T-helper 2 cell (primary cell): ENCODE measurements around the gene PSMB3.

Experiments used
- DNase-seq, 5 experiments: peaks; one replicate each; pipeline versions ENCODE4 v3.0.0 to v3.0.0-alpha.2; 2012 to 2022

The PSMB3 gene

GRCh38 chr17:38733982-38734973 lies 18.3 kb upstream of the PSMB3 start:
- DNase-seq, result peak in 1 of 5 experiments; percentile 38

- DNase-seq, result peak; percentile 49 to 70 (median 63)
Measured at GRCh38 chr17:38735161-38735997, 17.2 kb upstream of the PSMB3 start.

GRCh38 chr17:38738007-38738662 lies 14.4 kb upstream of the PSMB3 start:
- DNase-seq, result no peak

- DNase-seq, result no peak
Measured at GRCh38 chr17:38738686-38739085, 13.9 kb upstream of the PSMB3 start.

- no peak for DNase-seq
Measured at GRCh38 chr17:38739305-38739704, 13.2 kb upstream of the PSMB3 start.

- DNase-seq, result no peak
Measured at GRCh38 chr17:38740044-38740443, 12.5 kb upstream of the PSMB3 start.

GRCh38 chr17:38740806-38741205 lies 11.7 kb upstream of the PSMB3 start:
- no peak for DNase-seq

GRCh38 chr17:38741461-38741860 lies 11.1 kb upstream of the PSMB3 start:
- DNase-seq, result no peak

- no peak for DNase-seq
Measured at GRCh38 chr17:38741921-38742410, 10.6 kb upstream of the PSMB3 start.

- DNase-seq, result peak in 1 of 5 experiments; percentile 72
Measured at GRCh38 chr17:38742411-38743308, 9.9 kb upstream of the PSMB3 start.

- no peak for DNase-seq
Measured at GRCh38 chr17:38743556-38744171, 8.9 kb upstream of the PSMB3 start.

- DNase-seq, result no peak
Measured at GRCh38 chr17:38745545-38745944, 7.0 kb upstream of the PSMB3 start.

GRCh38 chr17:38746004-38746848 lies 6.3 kb upstream of the PSMB3 start:
- no peak for DNase-seq

GRCh38 chr17:38746849-38747462 lies 5.6 kb upstream of the PSMB3 start:
- DNase-seq, result no peak

- no peak for DNase-seq
Measured at GRCh38 chr17:38747463-38748148, 4.9 kb upstream of the PSMB3 start.

- no peak for DNase-seq
Measured at GRCh38 chr17:38748149-38748891, 4.2 kb upstream of the PSMB3 start, which contains the start of gene PCGF2. Gene PCGF2, minus strand, starts transcription at chr17:38748336. Its CDS starts 7,934 bp downstream, at chr17:38740402.

- no peak for DNase-seq
Measured at GRCh38 chr17:38748892-38749222, 3.7 kb upstream of the PSMB3 start.
